CD14-positive monocyte (primary cell): ENCODE measurements around the gene RELN. TPM values are rescaled to one million over a fixed set of nuclear protein-coding genes. Genes with fewer than 3 reads are reported as not detected.

Source experiments
- DNase-seq, 3 donors: peaks; one replicate each; pipeline ENCODE4 v3.0.0-alpha.2; 2011 to 2022
- H2AFZ ChIP-seq: 2 replicates; pipeline ENCODE4 v1.6.0; 2012; ENCODE audit warnings: mild to moderate bottlenecking, low read depth, low read length, inconsistent platforms; ENCODE audit not compliant: insufficient read depth, poor library complexity, severe bottlenecking
- H3K27ac ChIP-seq, 2 donors: 1 replicate in 1 of 2; 2 replicates in 1 of 2; pipeline ENCODE4 v1.5.1; 2012 to 2013; ENCODE audit warnings: low read length in 2 of 2, control low read depth in 1 of 2, inconsistent platforms in 1 of 2, low read depth in 1 of 2, mild to moderate bottlenecking in 1 of 2
- H3K27me3 ChIP-seq, 2 donors: one replicate each; pipeline versions ENCODE4 v1.6.0 to v1.6.1; 2011 to 2013; ENCODE audit warnings: low read length in 2 of 2; ENCODE audit not compliant: control insufficient read depth in 2 of 2, insufficient read depth in 2 of 2
- H3K36me3 ChIP-seq, 2 donors: replicated peaks in 1 of 2; 1 replicate in 1 of 2; 2 replicates in 1 of 2; pipeline versions ENCODE4 v1.5.1 to v1.6.1; 2012 to 2013; ENCODE audit warnings: low read length in 2 of 2, control low read depth in 1 of 2, inconsistent platforms in 1 of 2, mild to moderate bottlenecking in 1 of 2; ENCODE audit not compliant: insufficient read depth in 2 of 2, control insufficient read depth in 1 of 2
- H3K4me1 ChIP-seq, 2 donors: 1 replicate in 1 of 2; 2 replicates in 1 of 2; pipeline versions ENCODE4 v1.5.1 to v1.6.1; 2012 to 2013; ENCODE audit warnings: low read length in 2 of 2, control low read depth in 1 of 2, inconsistent platforms in 1 of 2, mild to moderate bottlenecking in 1 of 2, moderate library complexity in 1 of 2; ENCODE audit not compliant: insufficient read depth in 2 of 2, control insufficient read depth in 1 of 2
- H3K4me2 ChIP-seq: replicated peaks from 2 replicates; pipeline ENCODE3; 2012; ENCODE audit warnings: low read length, moderate library complexity, mild to moderate bottlenecking; ENCODE audit not compliant: poor library complexity, severe bottlenecking; ENCODE audit errors: extremely low read depth
- H3K4me3 ChIP-seq, 3 experiments: fragments of 200-600 bp in 1 of 3; sonication (generic) in 1 of 3; replicated peaks in 1 of 3; 1 replicate in 2 of 3; 2 replicates in 1 of 3; pipeline ENCODE4 v1.5.1; 2011 to 2013; ENCODE audit warnings: low read length in 3 of 3, mild to moderate bottlenecking in 3 of 3, control low read depth in 2 of 3, low read depth in 2 of 3, inconsistent platforms in 1 of 3, moderate library complexity in 1 of 3
- H3K79me2 ChIP-seq: 2 replicates; pipeline ENCODE4 v1.6.0; 2012; ENCODE audit warnings: mild to moderate bottlenecking, control low read depth, inconsistent platforms, low read length, moderate library complexity; ENCODE audit not compliant: insufficient read depth
- H3K9ac ChIP-seq: 2 replicates; pipeline ENCODE4 v1.6.0; 2017; ENCODE audit warnings: low read length, mild to moderate bottlenecking; ENCODE audit not compliant: insufficient read depth, poor library complexity, severe bottlenecking
- H3K9me3 ChIP-seq, 2 donors: replicated peaks in 1 of 2; 1 replicate in 1 of 2; 2 replicates in 1 of 2; pipeline versions ENCODE4 v1.5.1 to v1.6.1; 2012 to 2013; ENCODE audit warnings: low read length in 2 of 2, control low read depth in 1 of 2; ENCODE audit not compliant: control insufficient read depth in 1 of 2, insufficient read depth in 1 of 2
- H4K20me1 ChIP-seq: 2 replicates; pipeline ENCODE4 v1.6.0; 2012; ENCODE audit warnings: mild to moderate bottlenecking, low read length, control low read depth, moderate library complexity; ENCODE audit not compliant: insufficient read depth
- H3K27ac Mint-ChIP-seq, 7 donors: one replicate each; pipeline ENCODE4 v1.8.0; 2020; ENCODE audit warnings: mild to moderate bottlenecking in 7 of 7, mixed read lengths in 7 of 7, moderate library complexity in 6 of 7, inconsistent platforms in 2 of 7
- H3K27me3 Mint-ChIP-seq, 3 donors: one replicate each; pipeline ENCODE4 v1.8.0; 2021 to 2022; ENCODE audit warnings: low read depth in 3 of 3, mild to moderate bottlenecking in 3 of 3, mixed read lengths in 3 of 3, moderate library complexity in 3 of 3, inconsistent platforms in 1 of 3
- H3K36me3 Mint-ChIP-seq, 2 donors: one replicate each; pipeline ENCODE4 v1.8.0; 2020; ENCODE audit warnings: mixed read lengths in 2 of 2, inconsistent platforms in 1 of 2, mild to moderate bottlenecking in 1 of 2
- H3K4me1 Mint-ChIP-seq: one replicate; pipeline ENCODE4 v1.8.0; 2020; ENCODE audit warnings: mild to moderate bottlenecking, mixed read lengths
- H3K4me3 Mint-ChIP-seq, 2 donors: one replicate each; pipeline ENCODE4 v1.8.0; 2020; ENCODE audit warnings: mild to moderate bottlenecking in 2 of 2, mixed read lengths in 2 of 2, moderate library complexity in 1 of 2
- H3K9me3 Mint-ChIP-seq, 7 donors: one replicate each; pipeline ENCODE4 v1.8.0; 2020 to 2022; ENCODE audit warnings: mixed read lengths in 7 of 7, mild to moderate bottlenecking in 6 of 7, moderate library complexity in 6 of 7, inconsistent platforms in 2 of 7
- WGBS: methylation state at CpG from one replicate; pipeline ENCODE4 v1.1.5; 2013; ENCODE audit warnings: missing lambda C conversion rate; ENCODE audit not compliant: insufficient coverage; 5-methylcytosine and 5-hydroxymethylcytosine counted together
- intact Hi-C, 2 donors: fragments of 100-400 bp; cut with micrococcal nuclease; formaldehyde crosslinking; loops; one replicate each; pipeline versions ENCODE4 v1.15.0 to v1.15.1; 2023
- polyA plus RNA-seq, 3 donors: library from polyadenylated mRNA; depleted of rRNA in 1 of 3; unstranded in 2 of 3; stranded (reverse) in 1 of 3; fragments of 300-500 nt in 2 of 3; fragments of >200 nt in 1 of 3; fragmentation: Illumina TruSeq in 2 of 3; gene quantifications; 1 replicate in 2 of 3; 2 replicates in 1 of 3; pipeline ENCODE4 v1.2.3, GENCODE V29; 2012 to 2021
- TF ChIP-seq, protein P1 (sequence below): fragments of 200-600 bp; IDR thresholded peaks from one replicate; pipeline ENCODE4 v1.8.0; 2022; ENCODE audit warnings: antibody characterized with exemption, mild to moderate bottlenecking

Gene RELN
- polyA plus RNA-seq, 3 donors: not detected

DNA sequence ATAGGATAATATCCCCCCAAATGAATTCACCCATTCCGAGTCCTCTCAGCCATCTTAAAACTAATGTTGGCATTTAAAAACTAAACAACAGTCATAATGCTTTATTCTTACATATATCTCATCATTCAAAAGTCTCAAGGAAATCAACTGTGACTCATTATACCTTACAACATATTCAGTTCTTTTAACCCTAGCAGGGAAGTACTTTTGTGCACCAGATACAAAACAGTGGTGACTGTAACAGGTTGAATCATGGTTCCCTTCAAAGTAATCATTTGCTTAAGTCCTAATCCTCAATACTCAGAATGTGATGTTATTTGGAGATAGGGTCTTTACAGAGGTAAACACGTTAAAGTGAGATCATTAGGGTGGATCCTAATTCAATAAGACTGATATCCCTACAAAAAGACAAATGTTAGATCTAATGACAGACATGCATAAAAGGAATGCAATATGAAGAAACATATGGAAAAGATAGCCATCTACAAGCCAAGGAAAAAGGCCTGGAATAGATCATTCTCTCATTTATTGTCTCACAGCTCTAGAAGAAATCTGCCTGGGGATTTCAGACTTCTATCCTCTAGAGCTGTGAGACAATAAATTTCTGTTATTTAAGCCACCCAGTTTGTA, 42.3 kb downstream of the RELN start:
- Histone ChIP-seq H4K20me1 (no peaks in the 10 kb centered on the region), H2AFZ (no peak overlapping the region), H3K4me3 (no peak overlapping the region), H3K9ac (no peak overlapping the region), H3K4me1 (no peaks in the 10 kb centered on the region), H3K79me2 (no peaks in the 10 kb centered on the region), H3K36me3 (no peaks in the 10 kb centered on the region), H3K4me2 (no peak overlapping the region), H3K27ac (no peak overlapping the region), H3K9me3 (no peaks in the 10 kb centered on the region), H3K27me3 (no peaks in the 10 kb centered on the region)
- no peaks in the 10 kb centered on the region for H3K4me1 Mint-ChIP-seq
- H3K27me3 Mint-ChIP-seq: peaks cover 0 to 2% (median 1%) of the 10 kb centered on the region in 3 donors
- TF ChIP-seq, protein P1, sequence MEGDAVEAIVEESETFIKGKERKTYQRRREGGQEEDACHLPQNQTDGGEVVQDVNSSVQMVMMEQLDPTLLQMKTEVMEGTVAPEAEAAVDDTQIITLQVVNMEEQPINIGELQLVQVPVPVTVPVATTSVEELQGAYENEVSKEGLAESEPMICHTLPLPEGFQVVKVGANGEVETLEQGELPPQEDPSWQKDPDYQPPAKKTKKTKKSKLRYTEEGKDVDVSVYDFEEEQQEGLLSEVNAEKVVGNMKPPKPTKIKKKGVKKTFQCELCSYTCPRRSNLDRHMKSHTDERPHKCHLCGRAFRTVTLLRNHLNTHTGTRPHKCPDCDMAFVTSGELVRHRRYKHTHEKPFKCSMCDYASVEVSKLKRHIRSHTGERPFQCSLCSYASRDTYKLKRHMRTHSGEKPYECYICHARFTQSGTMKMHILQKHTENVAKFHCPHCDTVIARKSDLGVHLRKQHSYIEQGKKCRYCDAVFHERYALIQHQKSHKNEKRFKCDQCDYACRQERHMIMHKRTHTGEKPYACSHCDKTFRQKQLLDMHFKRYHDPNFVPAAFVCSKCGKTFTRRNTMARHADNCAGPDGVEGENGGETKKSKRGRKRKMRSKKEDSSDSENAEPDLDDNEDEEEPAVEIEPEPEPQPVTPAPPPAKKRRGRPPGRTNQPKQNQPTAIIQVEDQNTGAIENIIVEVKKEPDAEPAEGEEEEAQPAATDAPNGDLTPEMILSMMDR: no peak
- H3K9me3 Mint-ChIP-seq: peaks cover 0 to 7% (median 0%) of the 10 kb centered on the region in 7 donors
- DNase-seq: no peak
- intact Hi-C loops: no loop called here
- no peak overlapping the region for H3K27ac Mint-ChIP-seq
- no peaks in the 10 kb centered on the region for H3K36me3 Mint-ChIP-seq
- H3K4me3 Mint-ChIP-seq: no peak overlapping the region
- 100% methylated on average over 1 of the region's 2 CpGs for WGBS

DNA sequence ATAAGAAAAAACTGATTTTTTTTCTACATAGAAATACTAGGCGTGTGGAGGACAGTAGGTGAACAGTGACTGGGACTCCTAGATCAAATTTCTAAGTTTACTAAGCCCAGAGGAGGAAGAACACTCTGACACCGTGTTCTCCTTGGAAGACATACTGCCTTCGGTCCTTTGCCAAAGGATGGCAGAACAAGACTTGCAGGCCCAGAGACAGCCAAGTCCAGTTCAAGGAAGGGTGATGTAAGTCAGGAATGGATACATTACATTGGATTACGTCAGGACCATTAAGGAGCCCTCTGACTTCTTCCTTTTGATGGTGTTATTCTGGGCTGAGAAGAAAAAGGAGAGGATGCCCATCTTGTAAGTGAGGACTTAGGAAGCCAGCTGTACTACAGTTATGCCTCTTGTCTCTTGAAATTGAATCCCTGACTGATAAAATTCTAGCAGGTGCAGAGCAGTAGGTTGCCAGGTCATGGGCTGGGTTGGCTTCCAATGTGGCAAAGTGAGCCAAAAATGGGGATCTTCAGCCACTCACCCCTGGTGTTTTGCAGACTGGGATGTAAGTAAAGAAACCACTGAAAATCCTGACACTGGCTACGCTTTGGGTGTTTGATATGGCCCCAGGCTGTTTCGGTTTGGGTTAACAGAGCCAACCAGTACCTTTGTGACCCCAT, 45.1 kb downstream of the RELN start:
- Mint-ChIP-seq H3K4me3 (no peak overlapping the region), H3K4me1 (no peaks in the 10 kb centered on the region), H3K27me3 (peaks cover 0 to 1% (median 0%) of the 10 kb centered on the region in 3 donors), H3K27ac (no peak overlapping the region), H3K9me3 (peaks cover 0 to 7% (median 0%) of the 10 kb centered on the region in 7 donors), H3K36me3 (no peaks in the 10 kb centered on the region)
- Histone ChIP-seq H3K27me3 (no peaks in the 10 kb centered on the region), H4K20me1 (no peaks in the 10 kb centered on the region), H3K4me1 (no peaks in the 10 kb centered on the region), H3K4me2 (no peak overlapping the region), H3K27ac (no peak overlapping the region), H3K79me2 (no peaks in the 10 kb centered on the region), H3K36me3 (no peaks in the 10 kb centered on the region), H2AFZ (no peak overlapping the region), H3K4me3 (no peak overlapping the region), H3K9me3 (no peaks in the 10 kb centered on the region), H3K9ac (no peak overlapping the region)
- 89% methylated on average over 5 of the region's 6 CpGs for WGBS
- DNase-seq: no peak
- intact Hi-C loops: no loop called here
- TF ChIP-seq, protein P1: no peak
